H9 (cell line): ENCODE results near the gene RTTN. TPM values are rescaled to one million over a fixed set of nuclear protein-coding genes. Genes with fewer than 3 reads are reported as not detected.

Experiments
- DNase-seq: peaks from one replicate; pipeline ENCODE4 v3.0.0-alpha.2; 2017
- H2AFZ ChIP-seq: one replicate; pipeline ENCODE4 v1.6.1; 2013; ENCODE audit warnings: mild to moderate bottlenecking, low read length, control low read depth, moderate library complexity
- H2AK5ac ChIP-seq: 2 replicates; pipeline ENCODE4 v1.6.1; 2013; ENCODE audit warnings: low read length, control low read depth, mixed read lengths; ENCODE audit not compliant: insufficient read length
- H2BK120ac ChIP-seq: one replicate; pipeline ENCODE4 v1.6.1; 2013; ENCODE audit warnings: low read depth, mild to moderate bottlenecking, low read length, control low read depth, inconsistent platforms; ENCODE audit not compliant: poor library complexity, severe bottlenecking
- H2BK12ac ChIP-seq: 2 replicates; pipeline ENCODE4 v1.6.1; 2013; ENCODE audit warnings: low read length, control low read depth, mixed read lengths, low read depth; ENCODE audit not compliant: insufficient read length
- H2BK15ac ChIP-seq: 2 replicates; pipeline ENCODE4 v1.6.1; 2013; ENCODE audit warnings: low read depth, low read length, control low read depth
- H2BK20ac ChIP-seq: one replicate; pipeline ENCODE4 v1.6.1; 2013; ENCODE audit warnings: low read depth, mild to moderate bottlenecking, low read length, control low read depth, inconsistent platforms; ENCODE audit not compliant: poor library complexity, severe bottlenecking
- H2BK5ac ChIP-seq: 2 replicates; pipeline ENCODE4 v1.6.1; 2013; ENCODE audit warnings: low read length, control low read depth, mixed read lengths; ENCODE audit not compliant: insufficient read length
- H3K14ac ChIP-seq: 2 replicates; pipeline ENCODE4 v1.6.1; 2013; ENCODE audit warnings: low read length, control low read depth; ENCODE audit not compliant: insufficient read depth
- H3K18ac ChIP-seq: 2 replicates; pipeline ENCODE4 v1.6.1; 2013; ENCODE audit warnings: low read depth, mild to moderate bottlenecking, mixed read lengths, low read length, control low read depth; ENCODE audit not compliant: insufficient read length
- H3K23ac ChIP-seq: 2 replicates; pipeline ENCODE4 v1.6.1; 2013; ENCODE audit warnings: low read length, control low read depth, mixed read lengths, low read depth; ENCODE audit not compliant: insufficient read length
- H3K23me2 ChIP-seq: 2 replicates; pipeline ENCODE4 v1.6.1; 2013; ENCODE audit warnings: low read depth, mild to moderate bottlenecking, mixed read lengths, low read length, control low read depth; ENCODE audit not compliant: insufficient read length, poor library complexity, severe bottlenecking
- H3K27ac ChIP-seq: 2 replicates; pipeline ENCODE4 v1.5.1; 2013; ENCODE audit warnings: low read length, control low read depth, mixed read lengths, low read depth; ENCODE audit not compliant: insufficient read length
- H3K27me3 ChIP-seq: 2 replicates; pipeline ENCODE4 v1.6.1; 2013; ENCODE audit warnings: low read length, control low read depth, inconsistent platforms; ENCODE audit not compliant: insufficient read depth
- H3K4ac ChIP-seq: 2 replicates; pipeline ENCODE4 v1.6.1; 2013; ENCODE audit warnings: low read depth, mild to moderate bottlenecking, control low read depth, inconsistent platforms, low read length, moderate library complexity
- H3K4me1 ChIP-seq: 2 replicates; pipeline ENCODE4 v1.6.1; 2013; ENCODE audit warnings: low read length, control low read depth, inconsistent platforms; ENCODE audit not compliant: insufficient read depth
- H3K4me2 ChIP-seq: 2 replicates; pipeline ENCODE4 v1.6.1; 2013; ENCODE audit warnings: low read length, control low read depth, mixed read lengths; ENCODE audit not compliant: insufficient read length, insufficient read depth
- H3K56ac ChIP-seq: 2 replicates; pipeline ENCODE4 v1.6.1; 2013; ENCODE audit warnings: low read depth, mild to moderate bottlenecking, mixed read lengths, low read length, control low read depth; ENCODE audit not compliant: insufficient read length
- H3K79me1 ChIP-seq: 2 replicates; pipeline ENCODE4 v1.6.1; 2013; ENCODE audit warnings: low read depth, mild to moderate bottlenecking, moderate library complexity, low read length, control low read depth, inconsistent platforms; ENCODE audit not compliant: insufficient read depth, poor library complexity, severe bottlenecking
- H3K79me2 ChIP-seq: 2 replicates; pipeline ENCODE4 v1.6.1; 2013; ENCODE audit warnings: low read length, control low read depth, inconsistent platforms; ENCODE audit not compliant: insufficient read depth
- H3K9ac ChIP-seq: 2 replicates; pipeline ENCODE4 v1.6.1; 2013; ENCODE audit warnings: low read length, control low read depth, mixed read lengths; ENCODE audit not compliant: insufficient read length; ENCODE audit errors: extremely low read depth
- H3K9me3 ChIP-seq: one replicate; pipeline ENCODE4 v1.6.1; 2013; ENCODE audit warnings: low read depth, low read length, inconsistent platforms; ENCODE audit not compliant: control insufficient read depth
- H3T11ph ChIP-seq: one replicate; pipeline ENCODE4 v1.6.1; 2013; ENCODE audit warnings: mild to moderate bottlenecking, low read length, control low read depth, inconsistent platforms
- H4K20me1 ChIP-seq: one replicate; pipeline ENCODE4 v1.6.1; 2013; ENCODE audit not compliant: control insufficient read depth, insufficient read length, insufficient read depth
- H4K5ac ChIP-seq: 2 replicates; pipeline ENCODE4 v1.6.1; 2013; ENCODE audit warnings: low read depth, mild to moderate bottlenecking, mixed read lengths, low read length, control low read depth; ENCODE audit not compliant: insufficient read length
- H4K8ac ChIP-seq: replicated peaks from 2 replicates; pipeline ENCODE4 v1.6.1; 2013; ENCODE audit warnings: low read length, control low read depth, mixed read lengths, low read depth; ENCODE audit not compliant: insufficient read length
- H4K91ac ChIP-seq: 2 replicates; pipeline ENCODE4 v1.6.1; 2013; ENCODE audit warnings: low read depth, mild to moderate bottlenecking, moderate library complexity, mixed read lengths, low read length, control low read depth; ENCODE audit not compliant: insufficient read length
- H3K27ac Mint-ChIP-seq, 3 experiments: 2 replicates in 2 of 3; 3 replicates in 1 of 3; pipeline ENCODE4 v1.8.0; 2020 to 2021; ENCODE audit warnings: mixed read lengths in 3 of 3, mild to moderate bottlenecking in 1 of 3, moderate library complexity in 1 of 3
- H3K27me3 Mint-ChIP-seq: 2 replicates; pipeline ENCODE4 v1.8.0; 2021; ENCODE audit warnings: low read depth, mild to moderate bottlenecking, moderate library complexity, mixed read lengths
- H3K36me3 Mint-ChIP-seq, 3 experiments: 2 replicates in 2 of 3; 3 replicates in 1 of 3; pipeline ENCODE4 v1.8.0; 2020 to 2021; ENCODE audit warnings: low read depth in 3 of 3, mixed read lengths in 3 of 3; ENCODE audit not compliant: insufficient read depth in 1 of 3
- H3K4me1 Mint-ChIP-seq, 2 experiments: 2 replicates each; pipeline ENCODE4 v1.8.0; 2020; ENCODE audit warnings: mixed read lengths in 2 of 2
- H3K4me3 Mint-ChIP-seq, 2 experiments: 2 replicates in 1 of 2; 3 replicates in 1 of 2; pipeline ENCODE4 v1.8.0; 2020 to 2021; ENCODE audit warnings: mild to moderate bottlenecking in 2 of 2, mixed read lengths in 2 of 2, moderate library complexity in 1 of 2
- H3K9me3 Mint-ChIP-seq, 2 experiments: 2 replicates in 1 of 2; 3 replicates in 1 of 2; pipeline ENCODE4 v1.8.0; 2020; ENCODE audit warnings: mild to moderate bottlenecking in 2 of 2, mixed read lengths in 2 of 2, moderate library complexity in 1 of 2
- WGBS: extraction: QIAGEN DNeasy Blood & Tissue Kit; methylation state at CpG from one replicate; pipeline ENCODE4 v1.1.7; 2013; ENCODE audit warnings: missing lambda C conversion rate, low lambda C conversion rate, mixed read lengths; ENCODE audit not compliant: insufficient read length; ENCODE audit errors: extremely low coverage; 5-methylcytosine and 5-hydroxymethylcytosine counted together
- total RNA-seq: library from RNA; stranded (reverse); gene quantifications from 2 replicates; pipeline ENCODE4 v1.2.1, GENCODE V29; 2021
- TF ChIP-seq, protein P1 (sequence below): fragments of 200-600 bp; sonication (generic); conservative IDR thresholded peaks from 3 replicates; pipeline ENCODE4 v1.8.0; 2021; ENCODE audit warnings: antibody characterized with exemption, mild to moderate bottlenecking

RTTN gene
- total RNA-seq, 1 experiment from 2014 or later: 17.6 TPM

DNA sequence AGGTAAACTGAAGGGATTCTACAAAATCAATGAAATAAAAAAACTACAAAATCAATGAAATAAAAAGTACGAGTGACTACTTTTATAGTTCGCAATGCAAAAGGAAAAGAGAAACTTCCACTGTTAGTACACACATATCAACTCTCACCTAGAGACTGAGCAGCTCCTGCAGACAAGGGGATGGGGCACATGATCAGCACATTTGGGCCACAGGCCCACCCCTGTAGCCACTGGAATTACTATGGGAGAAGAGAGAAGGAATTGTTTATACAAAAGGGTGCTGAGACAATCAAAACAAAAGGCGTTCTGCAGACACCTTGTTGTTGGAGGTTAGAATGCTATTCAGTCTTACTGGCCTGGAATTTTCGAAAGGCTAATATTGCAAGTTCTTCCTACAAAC is 223.1 kb downstream of the RTTN start:
- Mint-ChIP-seq H3K4me1 (peaks cover 27 to 29% of the 10 kb centered on the region in 2 experiments), H3K4me3 (no peak overlapping the region), H3K36me3 (peaks cover 1 to 11% (median 3%) of the 10 kb centered on the region in 3 experiments; a peak in 4 of 7 replicates), H3K9me3 (peaks cover under 1 to 1% of the 10 kb centered on the region in 2 experiments; a peak in 4 of 5 replicates), H3K27ac (peak overlapping the region; percentile 85 to 97 (median 91)), H3K27me3 (no peaks in the 10 kb centered on the region)
- Histone ChIP-seq H3K4me1 (no peaks in the 10 kb centered on the region; the same call in none of the 2 replicates), H4K5ac (no peak overlapping the region), H4K20me1 (no peaks in the 10 kb centered on the region), H2BK15ac (no peak overlapping the region; the same call in 1 of the 2 replicates), H3K27me3 (no peaks in the 10 kb centered on the region), H4K91ac (no peak overlapping the region), H3K18ac (no peak overlapping the region), H2AFZ (no peak overlapping the region), H3T11ph (no peak overlapping the region), H4K8ac (no peak overlapping the region), H3K23ac (no peak overlapping the region), H3K79me2 (no peaks in the 10 kb centered on the region), H3K4ac (no peak overlapping the region), H3K56ac (no peak overlapping the region), H3K27ac (no peak overlapping the region), H3K79me1 (no peaks in the 10 kb centered on the region), H2BK20ac (no peak overlapping the region), H2BK12ac (no peak overlapping the region), H2AK5ac (no peak overlapping the region), H3K9me3 (no peaks in the 10 kb centered on the region), H3K9ac (no peak overlapping the region), H3K14ac (no peak overlapping the region), H3K23me2 (no peaks in the 10 kb centered on the region), H3K4me2 (peak overlapping the region; percentile 21), H2BK120ac (no peak overlapping the region), H2BK5ac (no peak overlapping the region)
- TF ChIP-seq, protein P1, sequence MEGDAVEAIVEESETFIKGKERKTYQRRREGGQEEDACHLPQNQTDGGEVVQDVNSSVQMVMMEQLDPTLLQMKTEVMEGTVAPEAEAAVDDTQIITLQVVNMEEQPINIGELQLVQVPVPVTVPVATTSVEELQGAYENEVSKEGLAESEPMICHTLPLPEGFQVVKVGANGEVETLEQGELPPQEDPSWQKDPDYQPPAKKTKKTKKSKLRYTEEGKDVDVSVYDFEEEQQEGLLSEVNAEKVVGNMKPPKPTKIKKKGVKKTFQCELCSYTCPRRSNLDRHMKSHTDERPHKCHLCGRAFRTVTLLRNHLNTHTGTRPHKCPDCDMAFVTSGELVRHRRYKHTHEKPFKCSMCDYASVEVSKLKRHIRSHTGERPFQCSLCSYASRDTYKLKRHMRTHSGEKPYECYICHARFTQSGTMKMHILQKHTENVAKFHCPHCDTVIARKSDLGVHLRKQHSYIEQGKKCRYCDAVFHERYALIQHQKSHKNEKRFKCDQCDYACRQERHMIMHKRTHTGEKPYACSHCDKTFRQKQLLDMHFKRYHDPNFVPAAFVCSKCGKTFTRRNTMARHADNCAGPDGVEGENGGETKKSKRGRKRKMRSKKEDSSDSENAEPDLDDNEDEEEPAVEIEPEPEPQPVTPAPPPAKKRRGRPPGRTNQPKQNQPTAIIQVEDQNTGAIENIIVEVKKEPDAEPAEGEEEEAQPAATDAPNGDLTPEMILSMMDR: no peak
- no CpG with 5 or more reads among the region's 4 CpGs for WGBS
- no peak for DNase-seq
